Transverse colon (tissue), 4 donors: Measurements from ENCODE around the gene IL17B. TPM values are rescaled to one million over a fixed set of nuclear protein-coding genes. Genes with fewer than 3 reads are reported as not detected.

Source experiments
- DNase-seq: peaks from one replicate; pipeline ENCODE4 v3.0.0-alpha.2; 2019
- H3K27ac ChIP-seq, 4 donors: fragments of 200-600 bp; sonication (generic); 2 replicates each; pipeline ENCODE4 v1.5.1; 2016 to 2018; ENCODE audit warnings: inconsistent platforms in 4 of 4
- H3K27me3 ChIP-seq: fragments of 200-600 bp; sonication (generic); 2 replicates; pipeline ENCODE4 v1.5.1; 2017; ENCODE audit warnings: inconsistent platforms
- H3K36me3 ChIP-seq, 4 donors: fragments of 200-600 bp; sonication (generic); 2 replicates each; pipeline ENCODE4 v1.5.1; 2017 to 2019; ENCODE audit warnings: inconsistent platforms in 4 of 4
- H3K4me1 ChIP-seq, 4 donors: fragments of 200-600 bp; sonication (generic); 2 replicates each; pipeline ENCODE4 v1.5.1; 2017 to 2020; ENCODE audit warnings: inconsistent platforms in 4 of 4
- H3K4me3 ChIP-seq, 4 donors: fragments of 200-600 bp; sonication (generic); 1 replicate in 1 of 4; 2 replicates in 3 of 4; pipeline versions ENCODE4 v1.5.1 to v1.6.1; 2017 to 2019; ENCODE audit warnings: inconsistent platforms in 4 of 4
- H3K9me3 ChIP-seq, 2 donors: fragments of 200-600 bp; sonication (generic); 2 replicates each; pipeline ENCODE4 v1.5.1; 2017 to 2019; ENCODE audit warnings: inconsistent platforms in 2 of 2
- CTCF ChIP-seq, 5 experiments: fragments of 200-600 bp in 3 of 5; fragments of 450-650 bp in 2 of 5; sonication (generic) in 3 of 5; IDR thresholded peaks; 1 replicate in 2 of 5; 2 replicates in 3 of 5; pipeline ENCODE4 v1.5.1; 2016 to 2017; ENCODE audit warnings: antibody characterized with exemption in 5 of 5, inconsistent platforms in 3 of 5, mild to moderate bottlenecking in 2 of 5, moderate library complexity in 1 of 5
- EP300 ChIP-seq: sonication (generic); formaldehyde crosslinking; IDR thresholded peaks from one replicate; pipeline ENCODE4 v1.6.1; 2017; ENCODE audit warnings: antibody characterized with exemption, low read depth
- POLR2A ChIP-seq: fragments of 450-650 bp; IDR thresholded peaks from one replicate; pipeline ENCODE4 v1.6.1; 2016; ENCODE audit warnings: antibody characterized with exemption, mild to moderate bottlenecking, moderate library complexity
- POLR2AphosphoS5 ChIP-seq, 3 donors: sonication (generic); formaldehyde crosslinking; IDR thresholded peaks; one replicate each; pipeline ENCODE4 v1.6.1; 2016; ENCODE audit warnings: antibody characterized with exemption in 3 of 3
- WGBS, 2 donors: methylation state at CpG; one replicate each; pipeline ENCODE4 v1.1.5; 2018; ENCODE audit warnings: low coverage in 1 of 2; 5-methylcytosine and 5-hydroxymethylcytosine counted together
- in situ Hi-C, 4 donors: fragments of 200-750 bp; cut with MboI; loops; one replicate each; pipeline versions ENCODE4 v1.15.0 to v1.15.1; 2017; ENCODE audit warnings: low sequenced_read_pairs in 3 of 4, low pct_ligation_motif_present in 1 of 4, low pct_unique_long_range_greater_than_20kb in 1 of 4
- intact Hi-C: fragments of 100-400 bp; cut with DNase I; formaldehyde crosslinking; loops from one replicate; pipeline ENCODE4 v1.15.1; 2023; ENCODE audit warnings: low total_unique reads
- total RNA-seq, 4 donors: library from RNA; depleted of rRNA; stranded (reverse); fragments of >200 nt; gene quantifications; one replicate each; pipeline ENCODE4 v1.1.0, GENCODE V29; 2016

The IL17B gene
- not detected for total RNA-seq

- no peak for TF ChIP-seq EP300
- intact Hi-C loops (loop anchor here (10.0 kb wide), 1 partner anchor 186 kb away; no protein-coding TSS in a partner anchor), in situ Hi-C loops (loop anchor here in 2 of 4 donors (10.0 kb wide), 2 partner anchors 64 to 176 kb away; partner anchors contain the start of gene CSNK1A1 (in 1 of the 2))
- 73 to 86% methylated on average over 4 to 22 of the region's 22 CpGs for WGBS, 2 donors
- DNase-seq = no peak
- H3K36me3 ChIP-seq = no peaks in the 10 kb centered on the region
- H3K4me3 ChIP-seq = no peak within 1 kb of the TSS
- no peaks in the 10 kb centered on the region for H3K9me3 ChIP-seq
- H3K27me3 ChIP-seq = no peaks in the 10 kb centered on the region
- peak within 1 kb of the TSS; percentile 87 to 91 (median 88) for H3K27ac ChIP-seq
- H3K4me1 ChIP-seq = peaks cover 0 to 26% (median 14%) of the 10 kb centered on the region in 4 donors
These were observed at the start of gene IL17B for GRCh38 chr5:149379177-149379761. TSS of gene IL17B (minus strand) at chr5:149379292. CDS start at chr5:149379225, 67 bp downstream.

- H3K36me3 ChIP-seq = peaks cover 0 to 3% (median 0%) of the 10 kb centered on the region in 4 donors
- peak overlapping the region; percentile 82 to 97 (median 93) for H3K27ac ChIP-seq
- no peak for DNase-seq
- no peaks in the 10 kb centered on the region for H3K27me3 ChIP-seq
- in situ Hi-C loops (loop anchor here in 1 of 4 donors (10.0 kb wide), 1 partner anchor 113 kb away; no protein-coding TSS in a partner anchor), intact Hi-C loops (no loop called here)
- 62 to 70% methylated on average over 3 to 5 of the region's 5 CpGs for WGBS, 2 donors
- no peak overlapping the region for H3K4me3 ChIP-seq
- peak in 2 of 3 donors; percentile 6 to 42 for TF ChIP-seq POLR2AphosphoS5 (IDR thresholded peaks at IDR 0.05)
- TF ChIP-seq EP300 = no peak
- peaks cover 0 to 24% (median 11%) of the 10 kb centered on the region in 4 donors for H3K4me1 ChIP-seq
- no peaks in the 10 kb centered on the region for H3K9me3 ChIP-seq
These were observed 48.9 kb upstream of the IL17B start for GRCh38 chr5:149428032-149428431.

DNA sequence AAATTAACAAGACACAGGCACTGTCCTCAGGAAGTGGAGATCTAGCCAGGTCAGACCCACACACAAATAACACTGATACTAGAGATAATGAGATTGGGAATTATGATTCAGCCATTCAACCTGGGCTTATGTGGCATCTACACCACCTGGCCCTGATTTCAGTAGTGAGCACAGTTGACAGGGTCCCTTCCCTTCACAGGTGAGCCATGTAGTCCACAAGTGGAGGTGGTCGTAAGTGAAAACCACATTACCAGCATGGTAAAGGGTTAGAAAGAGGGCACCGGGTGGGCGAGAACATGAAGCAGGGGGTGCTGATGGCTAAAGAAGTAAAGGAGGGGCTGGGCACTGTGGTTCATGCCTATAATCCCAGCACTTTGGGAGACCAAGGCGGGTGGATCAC lies 48.3 kb upstream of the IL17B start:
- H3K4me3 ChIP-seq = no peak overlapping the region
- in situ Hi-C loops = loop anchor here in 1 of 4 donors (10.0 kb wide), 1 partner anchor 113 kb away; no protein-coding TSS in a partner anchor
- H3K27ac ChIP-seq = peak overlapping the region; percentile 82 to 97 (median 93)
- intact Hi-C loops = no loop called here
- no peaks in the 10 kb centered on the region for H3K27me3 ChIP-seq
- no peaks in the 10 kb centered on the region for H3K9me3 ChIP-seq
- peaks cover 0 to 3% (median 0%) of the 10 kb centered on the region in 4 donors for H3K36me3 ChIP-seq
- DNase-seq = no peak
- TF ChIP-seq POLR2AphosphoS5 (IDR thresholded peaks at IDR 0.05) = peak in 2 of 3 donors; percentile 19 to 61
- TF ChIP-seq EP300 = no peak
- WGBS, 2 donors = 63 to 79% methylated on average over 4 of the region's 4 CpGs
- peaks cover 0 to 26% (median 12%) of the 10 kb centered on the region in 4 donors for H3K4me1 ChIP-seq

GRCh38 chr5:149426931-149427330 lies 47.8 kb upstream of the IL17B start:
- TF ChIP-seq POLR2AphosphoS5 (IDR thresholded peaks at IDR 0.05) = no peak
- no peak for TF ChIP-seq EP300
- TF ChIP-seq POLR2A = no peak
- no peak for TF ChIP-seq CTCF (IDR thresholded peaks at IDR 0.05)
- WGBS, 2 donors = 88 to 95% methylated on average over 1 to 2 of the region's 2 CpGs
- Histone ChIP-seq H3K27ac (peak overlapping the region; percentile 82 to 97 (median 93)), H3K4me3 (no peak overlapping the region), H3K27me3 (no peaks in the 10 kb centered on the region), H3K9me3 (no peaks in the 10 kb centered on the region), H3K4me1 (peaks cover 0 to 29% (median 14%) of the 10 kb centered on the region in 4 donors), H3K36me3 (peaks cover 0 to 3% (median 0%) of the 10 kb centered on the region in 4 donors)
- intact Hi-C loops = no loop called here
- in situ Hi-C loops = loop anchor here in 1 of 4 donors (10.0 kb wide), 1 partner anchor 112 kb away; no protein-coding TSS in a partner anchor
- no peak for DNase-seq

DNA sequence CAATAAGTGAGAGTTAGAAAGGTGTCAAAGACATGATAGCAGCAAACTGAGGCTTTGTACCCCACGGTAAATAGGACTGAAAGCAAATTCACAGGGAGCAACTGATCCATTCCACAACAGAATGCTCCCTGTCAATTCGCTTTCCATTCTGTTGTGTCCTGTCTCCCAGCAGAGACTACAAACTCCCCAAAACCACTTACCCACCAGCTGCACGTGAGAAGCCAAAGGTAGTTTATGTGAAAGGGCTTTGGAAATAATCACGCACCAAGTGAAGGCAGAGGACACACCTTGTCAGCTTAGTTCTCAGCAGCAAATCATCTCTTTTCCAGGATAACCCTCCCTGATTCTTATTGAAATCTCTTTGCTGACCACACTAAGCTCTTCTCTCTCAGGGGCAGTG lies 46.6 kb upstream of the IL17B start:
- peaks cover 4 to 41% (median 16%) of the 10 kb centered on the region in 4 donors for H3K4me1 ChIP-seq
- intact Hi-C loops (no loop called here), in situ Hi-C loops (loop anchor here in 1 of 4 donors (10.0 kb wide), 1 partner anchor 111 kb away; no protein-coding TSS in a partner anchor)
- no peak for TF ChIP-seq POLR2A
- TF ChIP-seq POLR2AphosphoS5 (IDR thresholded peaks at IDR 0.05) = peak in 2 of 3 donors; percentile 5 to 53
- H3K27ac ChIP-seq = peak overlapping the region; percentile 82 to 97 (median 93)
- no peaks in the 10 kb centered on the region for H3K9me3 ChIP-seq
- WGBS, 2 donors = 57 to 67% methylated on average over 2 to 4 of the region's 4 CpGs
- no peaks in the 10 kb centered on the region for H3K27me3 ChIP-seq
- DNase-seq = no peak
- H3K4me3 ChIP-seq = no peak overlapping the region
- peaks cover 0 to 3% (median 0%) of the 10 kb centered on the region in 4 donors for H3K36me3 ChIP-seq
